B cell (primary cell): ENCODE results near the gene KLHL3. TPM values are rescaled to one million over a fixed set of nuclear protein-coding genes. Genes with fewer than 3 reads are reported as not detected.

Source experiments
- ATAC-seq: fragments of 200-7000 bp; cut with Tn5 transposase; one replicate; pipeline ENCODE4 v1.10.0; 2021; ENCODE audit warnings: low read depth, mild to moderate bottlenecking, moderate number of reproducible peaks, moderate library complexity
- CTCF ChIA-PET: fragments of 350-600 bp; sonication (Branson Sonifier 250); formaldehyde crosslinking; loops from one replicate; lab custom pipeline; 2021; ENCODE audit warnings: antibody characterized with exemption, inconsistent platforms; lab: Charles Lee
- POLR2A ChIA-PET: fragments of 350-600 bp; sonication (Branson Sonifier 250); formaldehyde crosslinking; loops from one replicate; lab custom pipeline; 2021; ENCODE audit warnings: antibody characterized with exemption; lab: Charles Lee
- DNase-seq: peaks from one replicate; pipeline ENCODE4 v3.0.0; 2013
- H2AFZ ChIP-seq: 2 replicates; pipeline ENCODE4 v1.6.1; 2012; ENCODE audit warnings: mild to moderate bottlenecking, low read depth, low read length; ENCODE audit not compliant: insufficient read depth, poor library complexity, severe bottlenecking
- H3K27ac ChIP-seq, 2 donors: 1 replicate in 1 of 2; 2 replicates in 1 of 2; pipeline ENCODE4 v1.5.1; 2012 to 2013; ENCODE audit warnings: low read length in 2 of 2, mild to moderate bottlenecking in 2 of 2, moderate library complexity in 1 of 2
- H3K27me3 ChIP-seq, 4 experiments: fragments of 200-600 bp in 1 of 4; sonication (generic) in 1 of 4; replicated peaks in 1 of 4; 1 replicate in 2 of 4; 2 replicates in 2 of 4; pipeline versions ENCODE4 v1.6.1 to v1.7.0; 2013 to 2016; ENCODE audit warnings: low read length in 3 of 4, mild to moderate bottlenecking in 2 of 4, mixed read lengths in 1 of 4, moderate library complexity in 1 of 4; ENCODE audit not compliant: insufficient read depth in 4 of 4, control insufficient read depth in 3 of 4; ENCODE audit errors: control extremely low read depth in 1 of 4
- H3K36me3 ChIP-seq, 2 experiments: replicated peaks in 1 of 2; 1 replicate in 1 of 2; 2 replicates in 1 of 2; pipeline versions ENCODE4 v1.6.1 to v1.7.1; 2013; ENCODE audit warnings: low read length in 1 of 2; ENCODE audit not compliant: insufficient read depth in 2 of 2, control insufficient read depth in 1 of 2; ENCODE audit errors: control extremely low read depth in 1 of 2, extremely low read depth in 1 of 2
- H3K4me1 ChIP-seq, 2 donors: fragments of 200-600 bp in 1 of 2; sonication (generic) in 1 of 2; 1 replicate in 1 of 2; 2 replicates in 1 of 2; pipeline versions ENCODE4 v1.5.1 to v1.6.1; 2013 to 2017; ENCODE audit warnings: low read length in 2 of 2; ENCODE audit not compliant: control insufficient read depth in 2 of 2, insufficient read depth in 2 of 2
- H3K4me2 ChIP-seq: replicated peaks from 2 replicates; pipeline ENCODE3; 2012; ENCODE audit warnings: mild to moderate bottlenecking, low read depth, low read length; ENCODE audit not compliant: poor library complexity, severe bottlenecking
- H3K4me3 ChIP-seq, 5 experiments: fragments of 200-600 bp in 1 of 5; sonication (generic) in 1 of 5; 1 replicate in 3 of 5; 2 replicates in 2 of 5; pipeline versions ENCODE4 v1.5.1 to v1.7.0; 2011 to 2016; ENCODE audit warnings: low read length in 4 of 5, mild to moderate bottlenecking in 4 of 5, low read depth in 2 of 5, control low read depth in 1 of 5, moderate library complexity in 1 of 5; ENCODE audit not compliant: insufficient read depth in 1 of 5; ENCODE audit errors: control extremely low read depth in 1 of 5, extremely low read depth in 1 of 5
- H3K79me2 ChIP-seq: fragments of 200-600 bp; sonication (generic); one replicate; pipeline ENCODE4 v1.6.0; 2016; ENCODE audit warnings: low read length; ENCODE audit not compliant: control insufficient read depth, insufficient read depth
- H3K9ac ChIP-seq: fragments of 200-600 bp; sonication (generic); 2 replicates; pipeline ENCODE4 v1.6.1; 2017; ENCODE audit warnings: mild to moderate bottlenecking, low read length, moderate library complexity
- H3K9me3 ChIP-seq, 3 donors: one replicate each; pipeline versions ENCODE4 v1.6.1 to v1.7.1; 2013; ENCODE audit warnings: low read length in 2 of 3; ENCODE audit not compliant: control insufficient read depth in 2 of 3, insufficient read depth in 1 of 3; ENCODE audit errors: control extremely low read depth in 1 of 3
- H4K20me1 ChIP-seq: 2 replicates; pipeline ENCODE4 v1.6.0; 2012; ENCODE audit warnings: mild to moderate bottlenecking, low read length; ENCODE audit not compliant: insufficient read depth, control insufficient read depth, poor library complexity, severe bottlenecking
- H3K27ac Mint-ChIP-seq: one replicate; pipeline ENCODE4 v1.8.0; 2021; ENCODE audit warnings: mixed read lengths
- H3K27me3 Mint-ChIP-seq: one replicate; pipeline ENCODE4 v1.8.0; 2021; ENCODE audit warnings: mixed read lengths
- H3K4me1 Mint-ChIP-seq: one replicate; pipeline ENCODE4 v1.8.0; 2021; ENCODE audit warnings: mixed read lengths
- H3K4me3 Mint-ChIP-seq: one replicate; pipeline ENCODE4 v1.8.0; 2021; ENCODE audit warnings: mixed read lengths
- H3K9me3 Mint-ChIP-seq: one replicate; pipeline ENCODE4 v1.8.0; 2022; ENCODE audit warnings: mixed read lengths; ENCODE audit not compliant: insufficient read depth
- CTCF ChIP-seq: fragments of 200-600 bp; IDR thresholded peaks from one replicate; pipeline ENCODE4 v1.8.0; 2022; ENCODE audit warnings: antibody characterized with exemption, mild to moderate bottlenecking
- EZH2 ChIP-seq: IDR thresholded peaks from 2 replicates; pipeline ENCODE4 v1.6.1; 2012; ENCODE audit warnings: borderline replicate concordance, low read depth, mild to moderate bottlenecking, moderate library complexity, low read length; ENCODE audit not compliant: insufficient read depth, poor library complexity, severe bottlenecking
- whole genome bisulfite sequencing: methylation state at CpG from one replicate; pipeline ENCODE4 v1.1.5; 2013; ENCODE audit warnings: missing lambda C conversion rate; ENCODE audit not compliant: insufficient coverage; 5-methylcytosine and 5-hydroxymethylcytosine counted together
- intact Hi-C: fragments of 100-400 bp; cut with micrococcal nuclease; formaldehyde crosslinking; loops from one replicate; pipeline ENCODE4 v1.10.0; 2022
- polyA plus RNA-seq: library from polyadenylated mRNA; depleted of rRNA; stranded (reverse); fragments of >200 nt; gene quantifications from 2 replicates; pipeline ENCODE4 v1.2.3, GENCODE V29; 2012
- total RNA-seq, 2 donors: library from RNA; stranded (reverse); fragments of 120-200 nt in 1 of 2; gene quantifications; 1 replicate in 1 of 2; 2 replicates in 1 of 2; pipeline versions ENCODE4 v1.2.3 to v1.2.4, GENCODE V29; 2013 to 2022

KLHL3 gene
- total and polyA plus RNA-seq, 2 donors (not counting 1 experiment from before 2014, with no cell fraction given): 3.3 to 4.5 TPM

GRCh38 chr5:137658324-137658723 lies 77.6 kb downstream of the KLHL3 start:
- no peaks in the 10 kb centered on the region for H4K20me1 ChIP-seq
- intact Hi-C loops: no loop called here
- H3K9me3 Mint-ChIP-seq: no peaks in the 10 kb centered on the region
- no peaks in the 10 kb centered on the region for H3K27me3 Mint-ChIP-seq
- H3K36me3 ChIP-seq: no peaks in the 10 kb centered on the region
- H3K27me3 ChIP-seq: no peaks in the 10 kb centered on the region
- H3K4me1 ChIP-seq: no peaks in the 10 kb centered on the region
- peaks cover 2% of the 10 kb centered on the region for H3K4me1 Mint-ChIP-seq
- ChIA-PET POLR2A (no interaction called here), CTCF (interaction anchor here (1.2 to 6.1 kb wide), 5 partner anchors 10 to 85 kb away, joined by 3 to 185 read pairs (median 5); no protein-coding TSS in a partner anchor)
- DNase-seq (no peak), ATAC-seq (no peak)
- H3K4me3 Mint-ChIP-seq: no peak overlapping the region
- H3K27ac Mint-ChIP-seq: no peak overlapping the region
- no peak overlapping the region for H3K9ac ChIP-seq
- no peaks in the 10 kb centered on the region for H3K79me2 ChIP-seq
- H2AFZ ChIP-seq: no peak overlapping the region
- no peaks in the 10 kb centered on the region for H3K9me3 ChIP-seq
- no peak overlapping the region for H3K4me2 ChIP-seq
- no peak for TF ChIP-seq CTCF
- TF ChIP-seq EZH2: no peak
- no peak overlapping the region for H3K27ac ChIP-seq
- no peak overlapping the region for H3K4me3 ChIP-seq
- no CpG with 5 or more reads among the region's 1 CpG for WGBS

DNA sequence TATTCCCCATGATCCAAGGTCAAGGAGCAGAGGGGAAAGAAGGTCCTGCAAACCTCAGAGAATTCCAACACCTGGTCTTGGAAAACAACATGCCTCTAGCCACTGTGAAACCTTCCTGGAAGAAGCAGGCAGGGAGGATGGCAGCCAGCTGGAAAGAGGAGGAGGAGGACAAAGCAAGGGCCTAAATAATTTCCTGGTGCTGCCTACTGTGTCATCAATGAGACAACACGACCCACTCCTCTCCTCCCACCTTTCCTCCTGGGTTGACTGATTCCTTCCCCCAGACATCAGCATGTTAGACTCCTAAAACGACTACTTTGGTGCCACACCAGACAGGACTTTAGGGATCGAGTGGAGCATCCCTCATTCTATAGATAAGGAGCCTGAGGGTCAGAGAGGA lies 78.8 kb downstream of the KLHL3 start:
- Histone ChIP-seq H3K9me3 (no peaks in the 10 kb centered on the region), H3K27ac (no peak overlapping the region), H3K4me3 (no peak overlapping the region), H3K9ac (no peak overlapping the region), H4K20me1 (no peaks in the 10 kb centered on the region), H3K4me1 (no peaks in the 10 kb centered on the region), H3K36me3 (no peaks in the 10 kb centered on the region), H2AFZ (no peak overlapping the region), H3K79me2 (no peaks in the 10 kb centered on the region), H3K4me2 (no peak overlapping the region), H3K27me3 (no peaks in the 10 kb centered on the region)
- no peaks in the 10 kb centered on the region for H3K27me3 Mint-ChIP-seq
- no peak for DNase-seq
- H3K9me3 Mint-ChIP-seq: no peaks in the 10 kb centered on the region
- CTCF ChIA-PET: interaction anchor here (1.2 to 1.5 kb wide), 2 partner anchors 11 to 85 kb away, joined by 3 to 5 read pairs; no protein-coding TSS in a partner anchor
- ATAC-seq: no peak
- peaks cover 2% of the 10 kb centered on the region for H3K4me1 Mint-ChIP-seq
- 0% methylated on average over 1 of the region's 3 CpGs for WGBS
- H3K4me3 Mint-ChIP-seq: no peak overlapping the region
- no peak overlapping the region for H3K27ac Mint-ChIP-seq
- intact Hi-C loops: no loop called here
- TF ChIP-seq CTCF (no peak), EZH2 (no peak)
- POLR2A ChIA-PET: no interaction called here
